ENCODE measurements around the gene NUP35.

The NUP35 gene

GRCh38 chr2:183124222-183124956 is at the start of gene NUP35:
TSS of gene NUP35 (plus strand) at chr2:183124443. CDS start at chr2:183124458, 15 bp downstream.
- Mint-ChIP-seq H3K27ac (peak within 1 kb of the TSS; percentile 97), H3K9me3 (no peaks in the 10 kb centered on the region), H3K4me3 (peak within 1 kb of the TSS; percentile 90), H3K4me1 (peaks cover 8% of the 10 kb centered on the region), H3K36me3 (peaks cover 19% of the 10 kb centered on the region)
- DNase-seq (ENCODE audit: low spot score in 2 of 2) (peak; percentile 77 to 94), ATAC-seq (peak; percentile 98)

GRCh38 chr2:183078163-183078463 is 46.1 kb upstream of the NUP35 start:
- ATAC-seq, result no peak
- H3K27ac Mint-ChIP-seq, result peak overlapping the region; percentile 76
- DNase-seq (ENCODE audit: low spot score in 2 of 2), result no peak
- H3K4me1 Mint-ChIP-seq, result no peaks in the 10 kb centered on the region
- no peaks in the 10 kb centered on the region for H3K36me3 Mint-ChIP-seq
- no peaks in the 10 kb centered on the region for H3K9me3 Mint-ChIP-seq
- H3K4me3 Mint-ChIP-seq, result peak overlapping the region; percentile 83

- Mint-ChIP-seq H3K36me3 (no peaks in the 10 kb centered on the region), H3K4me1 (no peaks in the 10 kb centered on the region), H3K4me3 (peak within 1 kb of the TSS; percentile 83), H3K9me3 (no peaks in the 10 kb centered on the region), H3K27ac (peak within 1 kb of the TSS; percentile 76)
- ATAC-seq (peak; percentile 90), DNase-seq (ENCODE audit: low spot score in 2 of 2) (peak; percentile 89 to 96)
These were observed 45.6 kb upstream of the NUP35 start, which contains the start of gene DUSP19 for GRCh38 chr2:183078464-183079138. TSS of gene DUSP19 (plus strand) at chr2:183078747. CDS start at chr2:183078934, 187 bp downstream.

- Mint-ChIP-seq H3K27ac (peak overlapping the region; percentile 76), H3K9me3 (no peaks in the 10 kb centered on the region), H3K4me3 (peak overlapping the region; percentile 83), H3K36me3 (no peaks in the 10 kb centered on the region), H3K4me1 (no peaks in the 10 kb centered on the region)
- DNase-seq (ENCODE audit: low spot score in 2 of 2) (no peak), ATAC-seq (peak; percentile 25)
These were observed 45.0 kb upstream of the NUP35 start for GRCh38 chr2:183079139-183079775.

GRCh38 chr2:183081911-183082310 is 42.3 kb upstream of the NUP35 start:
- Mint-ChIP-seq H3K4me3 (no peak overlapping the region), H3K9me3 (no peaks in the 10 kb centered on the region), H3K27ac (no peak overlapping the region), H3K36me3 (no peaks in the 10 kb centered on the region), H3K4me1 (no peaks in the 10 kb centered on the region)
- ATAC-seq (no peak), DNase-seq (ENCODE audit: low spot score in 2 of 2) (no peak)

- Mint-ChIP-seq H3K36me3 (no peaks in the 10 kb centered on the region), H3K27ac (no peak overlapping the region), H3K4me1 (no peaks in the 10 kb centered on the region), H3K9me3 (no peaks in the 10 kb centered on the region), H3K4me3 (no peak overlapping the region)
- DNase-seq (ENCODE audit: low spot score in 2 of 2) (no peak), ATAC-seq (no peak)
These were observed 36.2 kb upstream of the NUP35 start for GRCh38 chr2:183088061-183088460.

- no peak for DNase-seq (ENCODE audit: low spot score in 2 of 2)
- H3K36me3 Mint-ChIP-seq, result no peaks in the 10 kb centered on the region
- no peaks in the 10 kb centered on the region for H3K4me1 Mint-ChIP-seq
- H3K4me3 Mint-ChIP-seq, result no peak overlapping the region
- no peak overlapping the region for H3K27ac Mint-ChIP-seq
- ATAC-seq, result no peak
- H3K9me3 Mint-ChIP-seq, result no peaks in the 10 kb centered on the region
These were observed 34.9 kb upstream of the NUP35 start for GRCh38 chr2:183089192-183089851.

- Mint-ChIP-seq H3K4me3 (no peak overlapping the region), H3K4me1 (no peaks in the 10 kb centered on the region), H3K36me3 (no peaks in the 10 kb centered on the region), H3K27ac (no peak overlapping the region), H3K9me3 (no peaks in the 10 kb centered on the region)
- ATAC-seq (no peak), DNase-seq (ENCODE audit: low spot score in 2 of 2) (no peak)
These were observed 32.8 kb upstream of the NUP35 start for GRCh38 chr2:183091318-183091953.

- Mint-ChIP-seq H3K36me3 (no peaks in the 10 kb centered on the region), H3K4me1 (no peaks in the 10 kb centered on the region), H3K9me3 (no peaks in the 10 kb centered on the region), H3K4me3 (no peak overlapping the region), H3K27ac (no peak overlapping the region)
- DNase-seq (ENCODE audit: low spot score in 2 of 2) (no peak), ATAC-seq (no peak)
These were observed 32.3 kb upstream of the NUP35 start for GRCh38 chr2:183091954-183092345.

- no peaks in the 10 kb centered on the region for H3K4me1 Mint-ChIP-seq
- no peak overlapping the region for H3K4me3 Mint-ChIP-seq
- DNase-seq (ENCODE audit: low spot score in 2 of 2) (no peak), ATAC-seq (no peak)
- no peak overlapping the region for H3K27ac Mint-ChIP-seq
- H3K9me3 Mint-ChIP-seq, result no peaks in the 10 kb centered on the region
- H3K36me3 Mint-ChIP-seq, result no peaks in the 10 kb centered on the region
These were observed 30.2 kb upstream of the NUP35 start for GRCh38 chr2:183093857-183094657.

GRCh38 chr2:183105402-183106134 is 18.7 kb upstream of the NUP35 start:
- DNase-seq (ENCODE audit: low spot score in 2 of 2) (no peak), ATAC-seq (no peak)
- Mint-ChIP-seq H3K36me3 (no peaks in the 10 kb centered on the region), H3K9me3 (no peaks in the 10 kb centered on the region), H3K4me1 (no peaks in the 10 kb centered on the region), H3K4me3 (no peak overlapping the region), H3K27ac (no peak overlapping the region)

- DNase-seq (ENCODE audit: low spot score in 2 of 2) (no peak), ATAC-seq (no peak)
- no peak overlapping the region for H3K27ac Mint-ChIP-seq
- no peaks in the 10 kb centered on the region for H3K9me3 Mint-ChIP-seq
- H3K4me3 Mint-ChIP-seq, result no peak overlapping the region
- H3K4me1 Mint-ChIP-seq, result no peaks in the 10 kb centered on the region
- no peaks in the 10 kb centered on the region for H3K36me3 Mint-ChIP-seq
These were observed 11.7 kb upstream of the NUP35 start for GRCh38 chr2:183112577-183112976.

GRCh38 chr2:183113630-183114029 is 10.6 kb upstream of the NUP35 start:
- no peak for DNase-seq (ENCODE audit: low spot score in 2 of 2)
- Mint-ChIP-seq H3K9me3 (no peaks in the 10 kb centered on the region), H3K36me3 (no peaks in the 10 kb centered on the region), H3K4me1 (no peaks in the 10 kb centered on the region), H3K4me3 (no peak overlapping the region), H3K27ac (no peak overlapping the region)
- ATAC-seq, result no peak

GRCh38 chr2:183117226-183117625 is 7.0 kb upstream of the NUP35 start:
- H3K4me1 Mint-ChIP-seq, result no peaks in the 10 kb centered on the region
- H3K27ac Mint-ChIP-seq, result no peak overlapping the region
- H3K4me3 Mint-ChIP-seq, result no peak overlapping the region
- no peak for DNase-seq (ENCODE audit: low spot score in 2 of 2)
- no peak for ATAC-seq
- no peaks in the 10 kb centered on the region for H3K36me3 Mint-ChIP-seq
- H3K9me3 Mint-ChIP-seq, result no peaks in the 10 kb centered on the region

Data from stimulated activated effector memory CD8-positive, alpha-beta T cell treated with anti-CD3 and anti-CD28 coated beads, Interleukin-12 subunit alpha, Interleukin-12 subunit beta, amount 100 ng/mL, for 72 hours (primary cell).